ENCODE measurements around the gene TIAM2.

DNA sequence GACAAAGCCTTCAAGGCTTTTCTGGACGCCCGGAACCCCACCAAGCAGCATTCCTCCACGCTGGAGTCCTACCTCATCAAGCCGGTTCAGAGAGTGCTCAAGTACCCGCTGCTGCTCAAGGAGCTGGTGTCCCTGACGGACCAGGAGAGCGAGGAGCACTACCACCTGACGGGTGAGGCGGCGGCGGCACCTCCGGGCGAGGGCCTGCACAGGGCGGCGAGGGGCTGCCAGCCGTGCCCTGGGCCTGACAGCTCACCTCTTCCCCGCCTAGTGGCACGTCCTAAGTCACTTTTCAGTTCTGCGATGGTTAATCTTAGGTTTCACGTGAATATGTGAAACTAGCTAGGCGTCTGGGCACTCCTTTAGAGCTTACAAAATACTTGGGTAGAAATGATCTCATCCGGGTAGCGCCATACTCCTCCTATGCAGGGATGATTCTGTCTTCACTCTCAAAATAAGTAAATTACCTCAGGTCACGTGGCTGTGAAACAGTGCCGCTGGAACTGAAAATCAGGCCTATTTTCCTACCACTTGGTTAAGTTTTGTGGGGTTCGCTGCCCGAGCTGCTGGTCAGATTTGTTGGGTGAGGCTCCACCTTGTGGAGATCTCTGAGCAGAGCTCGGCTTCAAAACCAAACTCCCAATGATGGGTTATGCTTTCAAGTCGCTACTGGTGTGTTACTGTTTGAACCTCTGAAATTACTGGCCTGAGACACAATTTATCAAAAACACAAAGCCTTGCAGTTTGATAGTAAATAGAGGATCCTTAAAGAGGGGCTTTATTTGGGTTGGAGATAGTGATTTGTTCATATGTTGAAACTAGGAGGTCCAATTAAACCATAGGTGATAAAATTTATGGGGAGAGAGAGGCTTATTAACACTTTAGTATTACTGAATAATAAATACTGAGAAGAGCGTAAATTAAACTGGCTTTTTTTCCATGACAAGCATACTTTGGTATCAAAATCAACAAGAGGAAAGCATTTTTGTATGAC is 253.2 kb downstream of the TIAM2 start:
- TF ChIP-seq, protein P1, sequence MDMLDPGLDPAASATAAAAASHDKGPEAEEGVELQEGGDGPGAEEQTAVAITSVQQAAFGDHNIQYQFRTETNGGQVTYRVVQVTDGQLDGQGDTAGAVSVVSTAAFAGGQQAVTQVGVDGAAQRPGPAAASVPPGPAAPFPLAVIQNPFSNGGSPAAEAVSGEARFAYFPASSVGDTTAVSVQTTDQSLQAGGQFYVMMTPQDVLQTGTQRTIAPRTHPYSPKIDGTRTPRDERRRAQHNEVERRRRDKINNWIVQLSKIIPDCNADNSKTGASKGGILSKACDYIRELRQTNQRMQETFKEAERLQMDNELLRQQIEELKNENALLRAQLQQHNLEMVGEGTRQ (IDR thresholded peaks at IDR 0.05; ENCODE audit: borderline replicate concordance, low read depth, low read length): no peak; the same call in 1 of the 2 replicates
- TF ChIP-seq ZSCAN29 (IDR thresholded peaks at IDR 0.05): no peak
- no peak for TF ChIP-seq RFX5 (IDR thresholded peaks at IDR 0.05; ENCODE audit: low read depth, low read length)
- TF ChIP-seq STAT3 (IDR thresholded peaks at IDR 0.05; ENCODE audit: low read depth, low read length): no peak
- TF ChIP-seq SUZ12 (IDR thresholded peaks at IDR 0.05; ENCODE audit: unreplicated experiment): no peak
- no peak for TF ChIP-seq GATAD2B (conservative IDR thresholded peaks at IDR 0.05; ENCODE audit: low read depth)
- no peak for TF ChIP-seq MEF2A (IDR thresholded peaks at IDR 0.05; ENCODE audit: insufficient read depth, low read depth, low read length)
- TF ChIP-seq, protein P2, sequence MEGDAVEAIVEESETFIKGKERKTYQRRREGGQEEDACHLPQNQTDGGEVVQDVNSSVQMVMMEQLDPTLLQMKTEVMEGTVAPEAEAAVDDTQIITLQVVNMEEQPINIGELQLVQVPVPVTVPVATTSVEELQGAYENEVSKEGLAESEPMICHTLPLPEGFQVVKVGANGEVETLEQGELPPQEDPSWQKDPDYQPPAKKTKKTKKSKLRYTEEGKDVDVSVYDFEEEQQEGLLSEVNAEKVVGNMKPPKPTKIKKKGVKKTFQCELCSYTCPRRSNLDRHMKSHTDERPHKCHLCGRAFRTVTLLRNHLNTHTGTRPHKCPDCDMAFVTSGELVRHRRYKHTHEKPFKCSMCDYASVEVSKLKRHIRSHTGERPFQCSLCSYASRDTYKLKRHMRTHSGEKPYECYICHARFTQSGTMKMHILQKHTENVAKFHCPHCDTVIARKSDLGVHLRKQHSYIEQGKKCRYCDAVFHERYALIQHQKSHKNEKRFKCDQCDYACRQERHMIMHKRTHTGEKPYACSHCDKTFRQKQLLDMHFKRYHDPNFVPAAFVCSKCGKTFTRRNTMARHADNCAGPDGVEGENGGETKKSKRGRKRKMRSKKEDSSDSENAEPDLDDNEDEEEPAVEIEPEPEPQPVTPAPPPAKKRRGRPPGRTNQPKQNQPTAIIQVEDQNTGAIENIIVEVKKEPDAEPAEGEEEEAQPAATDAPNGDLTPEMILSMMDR (IDR thresholded peaks at IDR 0.05 in 2 of 3, conservative IDR thresholded peaks at IDR 0.05 in 1 of 3; ENCODE audit: control insufficient read depth in 2 of 3, extremely low read depth in 1 of 3, insufficient read depth in 1 of 3, low read depth in 3 of 3, low read length in 3 of 3): peak; percentile 67 to 70 (median 69); a peak in 5 of 6 replicates
- TF ChIP-seq JUND (IDR thresholded peaks at IDR 0.05; ENCODE audit: low read depth, low read length): no peak
- no peak for TF ChIP-seq CREM (IDR thresholded peaks at IDR 0.05; ENCODE audit: low read depth)

Data from GM12878 (cell line).